GM12878 (cell line): ENCODE results near the gene CLEC16A. TPM values are rescaled to one million over a fixed set of nuclear protein-coding genes. Genes with fewer than 3 reads are reported as not detected.

Experiments
- ATAC-seq: fragments of 200-7000 bp; cut with Tn5 transposase; 3 replicates; pipeline ENCODE4 v1.9.1; 2020; ENCODE audit warnings: mild to moderate bottlenecking, moderate library complexity
- BruUV-seq: library from RNA; stranded (reverse); fragments of 400-500 nt; replicated peaks from 2 replicates; lab custom pipeline; 2021; lab: Mats Ljungman, UMichigan
- CTCF ChIA-PET: fragments of 300-600 bp; sonication (Branson Sonifier 250); formaldehyde crosslinking; extraction: SDS; loops from one replicate; lab custom pipeline; 2021; ENCODE audit warnings: inconsistent platforms; lab: Yijun Ruan, JAX
- POLR2A ChIA-PET: fragments of 350-600 bp; formaldehyde crosslinking; extraction: SDS; loops from one replicate; lab custom pipeline; 2021; ENCODE audit warnings: inconsistent platforms; lab: Charles Lee
- RAD21 ChIA-PET: fragments of 300-600 bp; sonication (Branson Sonifier 250); formaldehyde crosslinking; loops from one replicate; lab custom pipeline; 2023; ENCODE audit warnings: antibody characterized with exemption; ENCODE audit not compliant: unreplicated experiment; lab: Charles Lee
- SMC1A ChIA-PET: fragments of 300-600 bp; sonication (Branson Sonifier 250); formaldehyde crosslinking; loops from one replicate; lab custom pipeline; 2023; ENCODE audit not compliant: unreplicated experiment, uncharacterized antibody; lab: Charles Lee
- DNase-seq: peaks from one replicate; pipeline ENCODE4 v3.0.0-alpha.2; 2011; ENCODE audit warnings: low read depth, low spot score
- FAIRE-seq: peaks from 3 replicates; lab custom pipeline; 2011; peaks lifted over from hg19 to GRCh38; lab: Jason Lieb, UNC
- H2AFZ ChIP-seq: 2 replicates; pipeline ENCODE4 v1.6.0; 2011; ENCODE audit warnings: low read depth, low read length, control low read depth; ENCODE audit not compliant: control insufficient read depth
- H3K27ac ChIP-seq: 2 replicates; pipeline ENCODE4 v1.5.1; 2011; ENCODE audit warnings: control low read depth; ENCODE audit not compliant: control insufficient read depth, insufficient read depth
- H3K27me3 ChIP-seq, 2 experiments: replicated peaks in 1 of 2; 2 replicates each; pipeline versions ENCODE4 v1.6.0 to v1.6.1; 2011; ENCODE audit warnings: low read length in 1 of 2; ENCODE audit not compliant: control insufficient read depth in 2 of 2, insufficient read depth in 2 of 2
- H3K36me3 ChIP-seq, 2 experiments: 2 replicates each; pipeline ENCODE4 v1.5.1; 2011; ENCODE audit warnings: low read length in 1 of 2; ENCODE audit not compliant: control insufficient read depth in 2 of 2, insufficient read depth in 2 of 2
- H3K4me1 ChIP-seq: 2 replicates; pipeline ENCODE4 v1.6.1; 2011; ENCODE audit warnings: mild to moderate bottlenecking, low read length, moderate library complexity, mixed read lengths; ENCODE audit not compliant: control insufficient read depth, insufficient read depth
- H3K4me2 ChIP-seq: 2 replicates; pipeline ENCODE4 v1.6.0; 2011; ENCODE audit warnings: control low read depth; ENCODE audit not compliant: control insufficient read depth, insufficient read depth
- H3K4me3 ChIP-seq: fragments of 200-600 bp; sonication (generic); 2 replicates; pipeline ENCODE4 v1.5.1; 2016
- H3K79me2 ChIP-seq: 2 replicates; pipeline ENCODE4 v1.6.0; 2011; ENCODE audit warnings: low read length; ENCODE audit not compliant: control insufficient read depth, insufficient read depth
- H3K9ac ChIP-seq: 2 replicates; pipeline ENCODE4 v1.8.0; 2011; ENCODE audit warnings: low read length, control low read depth, mixed read lengths; ENCODE audit not compliant: control insufficient read depth, insufficient read depth
- H3K9me3 ChIP-seq: replicated peaks from 3 replicates; pipeline ENCODE4 v1.5.1; 2011; ENCODE audit warnings: mild to moderate bottlenecking, low read length; ENCODE audit not compliant: control insufficient read depth, insufficient read depth
- H4K20me1 ChIP-seq: 2 replicates; pipeline ENCODE4 v1.6.0; 2011; ENCODE audit not compliant: control insufficient read depth, insufficient read depth
- ETV6 ChIP-seq, 2 experiments: fragments of 450-650 bp in 1 of 2; IDR thresholded peaks in 1 of 2; conservative IDR thresholded peaks in 1 of 2; 2 replicates each; pipeline ENCODE4 v1.6.1; 2014; ENCODE audit warnings: antibody characterized with exemption in 1 of 2, borderline replicate concordance in 1 of 2, low read depth in 1 of 2, mild to moderate bottlenecking in 1 of 2, moderate library complexity in 1 of 2
- FOS ChIP-seq: IDR thresholded peaks from 3 replicates; pipeline ENCODE4 v1.6.1; 2011; ENCODE audit warnings: borderline replicate concordance; ENCODE audit not compliant: insufficient read length; ENCODE audit errors: extremely low read depth
- IRF4 ChIP-seq: IDR thresholded peaks from 2 replicates; pipeline ENCODE4 v1.6.1; 2011; ENCODE audit warnings: low read depth, low read length
- MAX ChIP-seq: IDR thresholded peaks from 2 replicates; pipeline ENCODE4 v1.6.1; 2012; ENCODE audit warnings: low read depth, low read length, improper control_type of control experiment
- NKRF ChIP-seq: fragments of 450-650 bp; conservative IDR thresholded peaks from 2 replicates; pipeline ENCODE4 v1.6.1; 2017; ENCODE audit warnings: mild to moderate bottlenecking, moderate library complexity
- WRNIP1 ChIP-seq: IDR thresholded peaks from 2 replicates; pipeline ENCODE4 v1.6.1; 2011; ENCODE audit warnings: low read depth, low read length, improper control_type of control experiment, borderline replicate concordance
- ZNF592 ChIP-seq: fragments of 450-650 bp; IDR thresholded peaks from 2 replicates; pipeline ENCODE4 v1.6.1; 2017; ENCODE audit warnings: mild to moderate bottlenecking, moderate library complexity
- ZZZ3 ChIP-seq: IDR thresholded peaks from 2 replicates; pipeline ENCODE4 v1.6.1; 2011; ENCODE audit warnings: low read depth; ENCODE audit not compliant: control insufficient read depth, insufficient read length
- WGBS: methylation state at CpG from one replicate; pipeline ENCODE4 v1.1.6; 2016; ENCODE audit warnings: low lambda C conversion rate; ENCODE audit not compliant: insufficient replicate concordance, insufficient coverage; ENCODE audit errors: missing lambda C conversion rate; 5-methylcytosine and 5-hydroxymethylcytosine counted together
- in situ Hi-C: fragments of 300-500 bp; cut with MboI; formaldehyde crosslinking; loops from 9 replicates; pipeline ENCODE4 v1.14.3; 2018; ENCODE audit warnings: mixed read lengths
- intact Hi-C: fragments of 100-400 bp; cut with micrococcal nuclease; formaldehyde crosslinking; loops from one replicate; pipeline ENCODE4 v1.14.2; 2022; ENCODE audit not compliant: unreplicated experiment
- polyA plus RNA-seq, 11 experiments: library from polyadenylated mRNA; depleted of rRNA in 4 of 11; unstranded in 6 of 11; stranded (reverse) in 5 of 11; fragments of >200 nt; fragmentation: Nextera tagmentation in 4 of 11; fragmentation: Illumina TruSeq in 1 of 11; extraction: Ambion mirVana in 4 of 11; extraction: Trizol in 1 of 11; gene quantifications; 1 replicate in 1 of 11; 2 replicates in 10 of 11; pipeline versions ENCODE4 v1.2.1 to v1.2.3, GENCODE V29; 2011 to 2016; ENCODE audit warnings: inconsistent platforms in 2 of 11, missing spikeins in 2 of 11, low read depth in 1 of 11
- total RNA-seq, 4 experiments: library from RNA; depleted of rRNA in 3 of 4; stranded (reverse); fragments of >200 nt in 3 of 4; fragmentation: Illumina TruSeq in 1 of 4; extraction: Trizol in 1 of 4; gene quantifications; 2 replicates each; pipeline versions ENCODE4 v1.2.1 to v1.2.3, GENCODE V29; 2013 to 2021

Gene CLEC16A
- total and polyA plus RNA-seq, 10 of the 15 experiments (the other 5 are each of a cell fraction or from before 2014, with no cell fraction given) = 1.5 to 28.8 (median 19.2) TPM

GRCh38 chr16:11177578-11178160 is 233.3 kb downstream of the CLEC16A start (continued):
- TF ChIP-seq IRF4 (no peak), MAX (no peak), NKRF (no peak), WRNIP1 (no peak), ETV6 (conservative IDR thresholded peaks at IDR 0.05 in 1 of 2, IDR thresholded peaks at IDR 0.05 in 1 of 2; ENCODE audit: borderline replicate concordance in 1 of 2, low read depth in 1 of 2) (no peak), FOS (no peak)
- TF ChIP-seq, all 136 proteins: peak for 0

- ChIA-PET POLR2A (no interaction called here), SMC1A (interaction anchor here (0.6 to 1.7 kb wide), 2 partner anchors 41 to 120 kb away, joined by 3 to 5 read pairs; no protein-coding TSS in a partner anchor)
- no peak for DNase-seq
- Histone ChIP-seq H3K27ac (no peak overlapping the region), H3K4me2 (no peak overlapping the region), H3K79me2 (no peaks in the 10 kb centered on the region)
- in situ Hi-C loops = no loop called here
- over 99% methylated on average over 23 of the region's 24 CpGs for WGBS
- no peak for ATAC-seq
- no peak for TF ChIP-seq ZNF592
- TF ChIP-seq ZZZ3 = no peak
- TF ChIP-seq, all 136 proteins: peak for 0
- H3K4me3 ChIP-seq = no peak overlapping the region
- H3K4me1 ChIP-seq = peaks cover 65% of the 10 kb centered on the region
- no peaks in the 10 kb centered on the region for H3K27me3 ChIP-seq
- ChIA-PET CTCF (no interaction called here), RAD21 (interaction anchor here (1.1 to 8.8 kb wide), 3 partner anchors 11 to 213 kb away, joined by 3 to 86 read pairs (median 3); no protein-coding TSS in a partner anchor)
- H3K9ac ChIP-seq = no peak overlapping the region
- H4K20me1 ChIP-seq = no peaks in the 10 kb centered on the region
- peaks cover 0 to 5% of the 10 kb centered on the region in 2 experiments; a peak in 2 of 4 replicates for H3K36me3 ChIP-seq
- no peak for FAIRE-seq
- no peak overlapping the region for H2AFZ ChIP-seq
- no peaks in the 10 kb centered on the region for H3K9me3 ChIP-seq
- intact Hi-C loops = no loop called here
- BruUV-seq = no TSS peak
Measured at GRCh38 chr16:11178424-11178823, 234.1 kb downstream of the CLEC16A start.
